GM18519 (cell line): ENCODE measurements around the gene TRIM67.
"Not testable (repeated sequence)": the region's sequence is repeated elsewhere in the genome, so short reads cannot be mapped to it uniquely, and the experiment has no call there.

Experiments
- ATAC-seq: cut with Tn5 transposase; IDR thresholded peaks from one replicate; pipeline ENCODE4 v1.9.1; 2021; ENCODE audit warnings: mild to moderate bottlenecking, moderate library complexity; ENCODE audit not compliant: unreplicated experiment, low FRiP score

TRIM67 gene

DNA sequence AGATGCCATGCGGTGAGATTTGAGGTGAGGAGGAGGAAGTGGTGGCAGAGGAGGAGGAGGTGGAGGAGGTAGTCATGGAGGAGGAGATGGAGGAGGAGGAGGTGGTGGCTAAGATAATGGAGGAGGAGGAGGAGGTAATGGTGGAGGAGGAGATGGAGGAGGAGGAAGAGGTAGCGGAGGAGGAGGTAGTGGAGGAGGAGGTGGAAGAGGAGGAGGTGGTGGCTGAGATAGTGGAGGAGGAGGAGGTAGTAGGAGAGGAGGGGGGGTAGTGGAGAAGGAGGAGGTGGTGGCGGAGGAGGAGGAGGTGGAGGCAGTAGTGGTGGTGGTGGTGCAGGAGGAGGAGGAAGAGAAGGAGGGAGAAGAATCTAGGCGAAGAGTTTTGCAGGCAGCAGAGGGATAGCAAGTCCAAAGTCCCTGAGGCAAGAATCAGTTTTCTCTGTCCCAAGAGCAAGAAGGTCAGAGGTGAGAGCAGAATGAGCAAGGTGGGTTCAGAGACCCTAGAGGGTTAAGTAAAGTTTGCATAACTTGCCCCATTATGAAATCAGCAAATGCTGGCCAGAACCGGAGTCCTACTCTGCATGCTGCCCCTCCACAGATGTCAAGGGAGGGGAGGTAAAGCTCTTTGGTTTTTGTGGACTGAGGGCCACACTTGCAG, 40.2 kb downstream of the TRIM67 start:
- ATAC-seq = no peak

DNA sequence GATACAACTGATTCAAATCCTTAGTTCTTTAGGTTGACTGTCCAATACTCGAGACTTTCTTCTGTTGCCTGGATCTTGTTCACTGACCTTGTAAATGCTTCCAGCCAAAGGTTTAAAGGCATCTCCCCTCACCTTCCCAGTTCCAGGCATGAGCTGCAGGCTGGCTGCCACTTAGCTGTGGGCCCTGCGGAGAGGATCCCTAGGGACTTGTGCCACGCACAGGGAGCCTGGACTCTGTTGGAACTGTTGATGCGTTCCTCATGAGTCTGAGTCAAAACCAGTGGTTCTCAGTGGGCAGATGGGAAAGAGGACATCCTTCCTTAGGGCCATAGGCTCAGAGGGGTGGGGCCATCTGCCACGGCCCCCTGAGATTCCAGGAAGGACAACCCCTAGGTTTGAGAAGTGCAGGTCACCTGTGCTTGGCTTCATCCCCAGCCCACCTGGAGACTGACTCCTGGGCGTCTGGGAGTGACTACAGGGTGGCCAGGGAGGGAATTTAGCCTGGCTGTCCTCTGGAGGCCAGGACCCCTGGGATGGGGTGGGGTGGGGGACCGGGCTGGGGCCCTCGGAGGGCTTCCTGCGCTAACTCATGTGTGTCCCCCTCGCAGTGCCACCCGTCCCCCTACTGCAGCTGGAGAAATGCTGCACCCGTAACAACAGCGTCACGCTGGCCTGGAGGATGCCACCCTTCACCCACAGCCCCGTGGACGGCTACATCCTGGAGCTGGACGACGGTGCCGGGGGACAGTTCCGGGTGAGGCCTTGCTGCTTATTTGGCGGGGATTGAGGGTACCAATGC, 41.6 kb downstream of the TRIM67 start:
- ATAC-seq = no peak

DNA sequence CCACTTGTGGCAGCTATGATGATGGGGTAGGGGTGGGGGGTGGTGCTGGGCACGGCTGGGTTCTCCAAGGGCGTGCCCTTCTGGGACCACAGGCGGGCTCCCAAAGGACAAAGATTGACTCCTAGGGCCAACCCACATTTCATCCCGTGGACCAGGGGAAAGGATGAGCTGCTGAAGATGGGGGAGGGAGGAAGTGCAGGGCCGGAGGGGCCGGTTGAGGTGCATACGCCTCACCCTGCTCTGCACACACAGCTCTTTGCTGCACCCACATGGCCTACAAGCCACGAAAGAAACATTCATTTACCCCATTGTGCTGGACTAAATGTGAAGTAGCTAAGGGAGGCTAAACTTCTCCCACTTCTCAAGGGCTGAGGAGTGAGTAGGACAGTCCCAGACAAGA, 45.0 kb downstream of the TRIM67 start:
- no peak for ATAC-seq

DNA sequence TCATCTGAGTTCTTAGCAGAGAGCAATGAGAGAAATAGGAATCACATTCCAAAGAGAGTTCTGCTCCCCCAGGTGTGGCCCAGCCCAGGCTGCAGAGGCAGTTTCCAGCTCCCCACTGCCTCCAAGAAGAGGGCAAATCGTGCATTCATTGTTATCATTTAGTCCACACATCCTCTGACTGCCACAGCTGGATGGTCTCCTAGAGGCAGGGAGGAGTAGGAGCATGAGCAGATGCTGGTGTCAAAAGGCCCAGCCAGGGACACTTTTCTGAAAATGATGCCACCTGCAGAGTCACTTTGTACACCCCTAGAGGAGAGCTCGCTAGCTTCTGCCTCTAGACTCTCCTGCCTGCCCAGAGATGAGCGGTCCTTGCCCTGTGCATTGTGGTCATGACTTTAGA, 45.6 kb downstream of the TRIM67 start:
- ATAC-seq = no peak

DNA sequence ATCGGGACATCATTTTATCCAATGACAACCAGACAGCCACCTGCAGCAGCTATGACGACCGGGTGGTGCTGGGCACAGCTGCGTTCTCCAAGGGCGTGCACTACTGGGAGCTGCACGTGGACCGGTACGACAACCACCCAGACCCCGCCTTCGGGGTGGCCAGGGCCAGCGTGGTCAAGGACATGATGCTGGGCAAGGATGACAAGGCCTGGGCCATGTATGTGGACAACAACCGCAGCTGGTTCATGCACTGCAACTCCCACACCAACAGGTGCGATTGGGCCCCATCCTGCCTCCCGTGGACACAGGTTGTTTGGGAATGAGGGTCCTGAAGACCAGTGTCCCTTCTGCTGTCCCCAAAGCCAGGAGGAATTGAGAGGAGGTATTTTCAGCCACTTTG, 47.1 kb downstream of the TRIM67 start:
- no peak for ATAC-seq

DNA sequence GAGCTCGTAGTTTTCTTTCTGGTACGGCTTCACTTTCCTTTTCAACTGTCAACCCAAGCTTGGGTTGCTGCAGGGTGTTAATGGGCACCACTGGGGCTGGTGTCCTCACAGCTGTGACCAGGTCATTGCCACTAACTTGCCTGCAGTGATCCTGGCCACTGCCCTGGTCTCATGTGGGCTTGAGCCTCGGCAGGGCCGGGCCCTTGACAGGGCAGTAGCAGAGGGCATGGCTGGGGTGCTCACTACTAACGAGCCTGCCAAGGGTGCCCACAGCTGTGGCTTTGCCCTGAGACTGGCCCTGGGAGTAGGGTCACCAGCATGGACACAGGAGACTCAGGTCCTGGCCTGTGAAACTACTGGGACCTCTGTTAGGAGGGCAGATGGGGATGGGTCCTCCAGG, 47.7 kb downstream of the TRIM67 start:
- ATAC-seq = no peak

DNA sequence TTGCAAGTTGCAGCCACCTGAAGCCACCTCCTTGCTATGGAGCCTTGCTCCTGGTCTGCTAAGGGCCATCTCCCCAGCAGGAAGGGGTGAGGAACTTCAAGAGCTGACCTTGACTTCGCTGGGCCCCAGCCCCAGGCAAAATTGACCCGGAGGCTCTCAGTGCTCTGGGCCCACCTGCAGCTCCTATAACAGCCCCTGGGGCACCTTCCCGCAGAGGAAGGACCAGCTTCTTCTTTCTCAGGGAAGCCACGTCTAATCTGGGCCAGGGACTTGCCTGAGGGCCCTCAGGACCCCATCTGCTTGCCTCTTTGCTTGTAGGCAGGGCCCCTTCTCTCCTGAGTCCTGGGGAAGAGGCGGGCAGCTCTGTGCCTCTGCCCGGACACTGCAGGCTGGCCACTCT, 48.3 kb downstream of the TRIM67 start:
- no peak for ATAC-seq

DNA sequence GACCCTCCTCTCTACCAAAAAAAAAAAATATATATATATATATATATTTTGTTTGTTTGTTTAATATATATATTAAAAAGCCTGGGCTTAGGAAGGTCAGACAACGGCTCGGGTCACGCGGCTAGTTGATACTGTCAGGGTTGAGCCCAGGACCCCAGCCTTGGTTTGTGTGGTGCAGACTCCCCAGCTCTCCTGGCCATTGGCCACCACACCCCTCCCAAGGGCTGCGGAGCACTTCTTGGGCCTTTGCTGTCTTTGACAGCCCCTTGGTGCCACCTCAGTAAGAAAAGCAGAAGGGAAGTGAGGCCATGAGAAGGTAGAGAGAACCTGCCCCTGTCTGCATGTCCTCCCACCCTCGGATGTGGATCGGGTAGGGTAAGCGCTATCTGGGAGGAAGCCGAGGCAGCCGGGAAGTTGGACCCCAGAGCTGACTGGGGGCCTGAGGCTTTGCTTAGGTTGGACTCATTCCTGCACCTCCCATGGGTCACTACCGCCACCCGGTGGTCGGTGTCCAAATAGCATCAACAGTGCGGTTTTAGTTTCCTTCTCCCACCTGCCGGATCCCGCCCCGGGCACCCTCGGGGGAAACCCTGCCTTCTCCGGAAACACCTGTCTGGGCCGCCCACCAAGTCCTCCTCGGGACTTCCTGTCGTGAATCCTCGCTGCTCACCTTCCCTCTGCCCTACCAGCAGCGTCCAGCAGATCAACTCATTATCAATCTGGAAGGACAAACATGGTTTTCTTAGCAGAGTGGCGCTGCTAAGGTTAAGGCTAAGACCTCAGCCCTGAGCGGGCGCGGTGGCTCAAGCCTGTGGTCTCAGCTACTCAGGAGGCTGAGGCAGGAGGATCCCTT, 49.4 kb downstream of the TRIM67 start:
- ATAC-seq = peak; percentile 88

DNA sequence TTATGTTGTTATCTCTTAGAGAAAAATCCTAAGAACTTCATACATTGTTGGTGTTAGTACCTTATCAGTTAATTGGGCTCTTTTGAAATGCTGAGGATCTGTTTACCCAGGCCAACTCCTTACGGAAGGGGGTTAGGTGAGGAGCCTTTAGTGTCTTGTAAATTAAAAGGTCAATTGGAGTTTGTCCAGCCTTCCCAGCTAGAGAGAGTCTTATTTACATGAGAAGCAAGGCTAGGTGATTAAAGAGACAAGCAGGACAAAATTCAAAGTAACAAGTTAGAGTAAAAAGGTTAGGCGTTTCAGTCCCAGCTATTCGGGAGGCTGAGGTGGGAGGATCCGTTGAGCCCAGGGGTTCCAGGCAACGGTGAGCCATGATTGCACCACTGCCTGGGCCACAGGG, 50.4 kb downstream of the TRIM67 start:
- not testable (repeated sequence) for ATAC-seq

DNA sequence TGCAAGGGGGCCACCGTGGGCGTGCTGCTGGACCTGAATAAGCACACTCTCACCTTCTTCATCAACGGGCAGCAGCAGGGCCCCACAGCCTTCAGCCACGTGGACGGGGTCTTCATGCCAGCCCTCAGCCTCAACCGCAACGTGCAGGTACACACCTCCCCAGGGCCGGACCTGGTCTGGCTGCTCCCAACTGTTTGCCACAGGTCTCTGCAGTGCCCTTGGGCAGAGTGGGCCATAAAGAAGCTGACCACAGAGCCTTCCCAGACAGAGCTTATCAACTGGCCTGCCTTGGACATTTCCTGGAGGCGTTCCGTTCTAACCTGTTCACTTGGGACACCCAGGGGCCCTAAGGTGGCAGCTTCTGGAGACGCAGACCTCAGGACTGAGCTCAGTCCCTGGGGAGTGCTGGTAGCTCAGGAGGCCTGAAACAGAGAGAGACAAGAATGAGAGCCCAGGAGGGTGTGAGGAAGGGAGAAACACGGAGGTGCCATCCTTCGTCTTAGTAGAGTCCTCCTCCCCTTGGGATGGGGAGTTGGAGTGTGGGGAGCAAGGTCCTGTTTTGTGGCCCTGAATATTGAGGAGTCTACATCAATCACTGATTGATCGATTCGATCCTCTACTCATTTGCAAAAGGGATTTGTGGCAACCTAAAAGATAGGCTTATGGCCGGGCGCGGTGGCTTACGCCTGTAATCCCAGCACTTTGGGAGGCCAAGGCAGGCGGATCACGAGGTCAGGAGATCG, 52.1 kb downstream of the TRIM67 start:
- no peak for ATAC-seq

DNA sequence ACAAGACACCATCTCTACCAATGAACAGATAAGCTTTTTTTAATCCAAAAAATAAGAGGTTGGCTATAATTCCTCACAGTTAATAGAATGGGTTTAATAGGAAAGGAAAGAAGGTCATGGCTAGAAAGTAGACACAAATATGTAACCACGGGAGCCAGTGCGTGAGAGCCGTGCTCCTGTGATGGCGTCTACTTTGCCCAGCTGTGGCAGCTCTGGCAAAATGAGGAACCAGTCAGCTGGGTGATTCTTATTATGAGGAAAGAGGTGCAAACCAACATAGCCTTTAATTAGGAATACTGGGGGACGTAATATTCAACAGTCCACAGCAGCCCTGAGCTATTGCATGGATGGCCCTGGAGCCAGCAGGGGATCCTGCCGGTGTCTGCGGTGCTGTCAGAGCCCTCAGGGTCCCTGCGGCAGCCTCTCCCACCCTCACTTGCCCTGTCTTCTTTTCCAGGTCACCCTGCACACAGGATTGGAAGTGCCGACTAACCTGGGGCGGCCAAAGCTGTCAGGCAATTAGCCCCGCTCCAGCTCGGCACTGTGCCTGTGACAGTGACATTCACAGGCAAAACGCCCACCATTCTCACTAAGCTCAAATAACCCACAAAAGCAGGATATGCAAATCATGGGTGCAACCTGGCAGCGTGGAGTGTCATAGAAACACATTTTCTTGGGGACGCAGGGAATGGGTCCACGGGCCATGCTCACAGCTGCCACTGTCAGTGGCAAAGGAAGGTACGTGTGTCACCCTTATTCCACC, 53.2 kb downstream of the TRIM67 start:
- no peak for ATAC-seq

DNA sequence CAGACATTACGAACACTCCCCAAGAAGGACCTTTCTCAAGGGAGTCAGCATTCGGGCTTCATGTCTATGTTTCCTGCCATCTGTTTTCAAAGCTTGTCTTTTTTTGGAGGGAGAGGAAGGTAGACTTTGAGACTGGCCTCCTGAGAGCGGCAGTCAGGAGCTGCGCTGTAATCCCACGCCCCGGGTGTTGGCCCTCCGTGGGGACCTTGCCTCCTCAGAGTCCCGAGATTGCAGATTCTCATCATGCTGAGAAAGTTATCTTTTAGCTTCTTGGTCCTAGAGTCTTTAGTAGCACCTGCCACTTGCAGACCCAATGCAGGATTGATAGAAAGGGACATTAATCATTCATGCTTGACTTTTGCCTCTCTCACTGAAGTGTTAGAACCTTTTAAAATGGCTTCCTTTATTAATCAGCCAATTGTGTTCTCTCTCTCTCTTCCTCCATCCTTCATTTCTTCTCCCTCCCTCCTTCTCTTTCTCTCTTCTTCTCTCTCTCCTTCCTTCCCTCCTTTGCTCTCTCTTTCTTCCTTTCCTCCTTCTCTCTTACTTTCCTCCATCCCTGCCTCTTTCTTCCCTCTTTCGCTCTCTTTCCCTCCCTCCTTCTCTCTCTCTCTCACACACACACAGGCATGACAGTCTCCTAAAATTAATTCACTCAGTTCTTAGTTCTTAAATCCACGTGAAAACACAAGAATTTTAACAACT, 54.0 kb downstream of the TRIM67 start:
- ATAC-seq = no peak

DNA sequence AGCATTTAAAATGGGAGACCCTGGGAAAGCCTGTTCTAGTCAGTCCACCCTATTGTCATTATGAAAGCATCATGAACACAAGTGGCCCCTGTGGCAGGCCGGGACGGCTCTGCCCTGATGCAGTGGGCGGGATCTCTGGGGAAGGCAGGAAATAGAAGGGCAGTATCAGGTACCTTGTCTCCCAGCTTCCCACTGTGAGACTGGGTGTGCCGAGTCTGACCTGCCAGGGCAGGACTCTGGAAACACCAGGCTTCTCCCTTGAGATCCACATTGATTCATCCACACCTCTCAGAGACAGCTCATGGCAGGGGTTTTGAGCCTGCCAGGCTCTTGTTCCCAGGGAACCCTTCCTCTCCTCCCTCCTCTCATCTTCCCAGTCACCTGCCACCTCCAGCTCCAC, 54.6 kb downstream of the TRIM67 start:
- ATAC-seq = no peak

DNA sequence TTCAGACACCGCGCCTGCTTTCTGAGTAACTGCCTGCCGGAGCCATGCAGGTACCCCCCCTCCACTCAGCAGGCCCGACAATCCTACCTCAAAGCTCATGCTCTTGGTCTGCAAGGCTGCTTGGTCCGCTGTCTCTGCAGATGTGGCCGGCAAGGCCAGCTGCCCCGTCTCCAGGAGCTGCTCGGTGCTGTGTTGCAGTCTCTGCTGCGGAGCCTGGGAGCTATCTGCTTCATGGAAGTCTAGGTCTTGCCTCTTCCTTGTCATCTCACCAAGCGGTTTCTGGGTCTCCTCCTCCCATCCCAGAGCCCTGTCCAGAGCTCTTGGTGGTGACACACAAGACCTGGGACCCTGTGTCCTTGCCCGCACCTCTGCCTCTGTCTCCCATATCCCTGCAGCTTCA, 55.2 kb downstream of the TRIM67 start:
- ATAC-seq = no peak

DNA sequence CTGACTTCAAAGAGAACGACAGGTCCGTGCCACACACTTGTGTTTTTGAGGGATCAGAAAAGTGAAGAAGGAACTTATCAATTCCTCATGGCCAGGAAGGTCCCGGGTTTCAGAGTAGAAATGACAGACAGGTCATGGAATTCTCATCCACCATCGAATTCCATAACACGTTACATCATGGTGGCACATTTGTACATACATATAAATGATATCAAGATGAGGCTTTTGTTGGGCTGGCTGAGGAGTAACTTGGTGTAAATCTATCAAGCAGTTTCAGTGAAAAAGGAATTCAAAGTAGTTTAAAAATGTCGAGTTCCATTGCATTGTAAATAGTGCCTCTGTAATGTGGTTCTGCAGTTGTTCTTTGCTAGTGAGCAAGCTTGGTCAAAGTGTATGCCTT, 56.2 kb downstream of the TRIM67 start:
- ATAC-seq = no peak

DNA sequence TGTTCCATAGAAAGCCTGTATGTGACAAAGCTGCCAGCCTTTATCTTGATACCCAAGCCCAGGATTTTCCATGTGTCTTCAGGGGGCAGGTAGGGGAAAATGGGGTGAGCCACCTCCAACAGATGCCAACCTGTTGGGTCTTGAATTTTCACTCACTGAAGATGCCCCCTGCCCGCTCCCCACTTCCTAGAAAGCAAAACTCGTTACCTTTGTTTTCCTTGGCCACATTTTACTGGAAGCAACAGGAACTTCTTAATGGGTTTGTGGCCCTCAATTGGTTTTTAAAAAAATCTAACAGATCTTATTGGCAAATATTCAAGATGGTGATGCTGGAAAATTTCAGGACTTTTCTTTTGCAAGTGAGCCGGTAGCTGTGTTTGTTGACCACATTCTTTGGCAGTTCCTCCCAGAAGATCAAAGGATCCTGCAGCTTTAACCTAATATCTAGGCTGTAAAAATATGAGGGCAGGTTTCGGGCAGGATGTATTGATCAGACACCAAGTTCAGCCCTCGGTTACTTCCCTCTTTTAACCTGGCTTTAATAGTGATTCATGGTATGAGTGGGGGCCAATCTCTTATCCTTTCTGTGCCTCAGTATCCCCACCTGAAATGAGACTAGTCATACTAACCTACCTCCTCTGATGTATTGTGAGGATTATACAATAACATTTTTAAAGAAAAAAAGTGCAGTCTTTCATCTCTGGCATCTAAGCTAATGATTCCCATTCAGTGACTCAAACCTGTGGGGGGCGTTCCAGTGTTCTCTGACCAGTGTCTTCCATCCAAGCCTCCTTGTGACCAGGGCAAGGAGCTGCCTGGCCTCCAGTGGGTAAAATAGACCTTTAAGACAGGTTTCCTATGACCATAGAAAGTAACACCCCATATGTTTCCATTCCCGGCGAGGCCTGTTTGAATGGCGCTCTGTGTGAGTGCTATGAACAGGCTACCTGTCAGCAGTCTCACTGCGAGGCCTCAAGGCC, 57.9 kb downstream of the TRIM67 start:
- ATAC-seq = no peak

DNA sequence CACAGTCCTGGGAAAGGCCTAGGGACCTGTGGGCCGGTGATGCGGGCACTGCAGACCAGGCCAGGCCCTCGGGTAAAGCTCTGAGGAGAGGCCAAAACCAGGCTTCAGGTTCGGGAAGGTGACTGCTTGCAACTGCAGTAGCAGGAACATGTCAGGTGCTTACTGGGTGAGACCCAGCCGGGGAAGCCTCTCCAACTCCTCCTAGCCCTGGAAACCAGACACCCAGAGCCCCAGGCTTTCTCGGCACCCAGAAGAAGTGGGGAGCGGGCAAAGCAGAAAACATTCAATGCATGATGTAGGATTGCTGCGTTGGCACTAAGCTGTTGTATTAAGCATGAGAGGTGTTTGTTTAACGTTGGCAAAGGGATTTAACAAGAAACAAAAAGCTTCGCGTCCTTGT, 58.9 kb downstream of the TRIM67 start:
- no peak for ATAC-seq

DNA sequence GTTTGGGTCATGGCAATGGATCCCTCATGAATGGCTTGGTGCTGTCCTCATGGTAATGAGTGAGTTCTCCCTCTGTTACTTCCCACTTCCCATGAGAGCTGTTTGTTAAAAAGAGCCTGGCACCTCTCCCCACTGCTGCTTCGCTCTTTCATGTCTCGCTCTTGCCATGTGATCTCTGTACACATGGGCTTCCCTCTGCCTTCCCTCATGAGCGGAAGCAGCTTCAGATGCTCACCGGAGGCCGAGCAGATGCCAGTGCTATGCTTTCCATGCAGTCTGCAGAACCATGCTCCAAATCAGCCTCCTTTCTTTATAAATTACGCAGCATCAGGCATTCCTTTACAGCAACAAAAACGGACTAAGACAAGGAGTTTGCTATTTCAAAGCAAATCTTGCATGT, 64.3 kb downstream of the TRIM67 start:
- ATAC-seq = no peak
